ENCODE data around the gene PHRF1. TPM values are rescaled to one million over a fixed set of nuclear protein-coding genes. Genes with fewer than 3 reads are reported as not detected.
"Not testable (repeated sequence)": the region's sequence is repeated elsewhere in the genome, so short reads cannot be mapped to it uniquely, and the experiment has no call there.

Gene PHRF1
- total RNA-seq, 1 donor from 2014 or later = 38.3 TPM

DNA sequence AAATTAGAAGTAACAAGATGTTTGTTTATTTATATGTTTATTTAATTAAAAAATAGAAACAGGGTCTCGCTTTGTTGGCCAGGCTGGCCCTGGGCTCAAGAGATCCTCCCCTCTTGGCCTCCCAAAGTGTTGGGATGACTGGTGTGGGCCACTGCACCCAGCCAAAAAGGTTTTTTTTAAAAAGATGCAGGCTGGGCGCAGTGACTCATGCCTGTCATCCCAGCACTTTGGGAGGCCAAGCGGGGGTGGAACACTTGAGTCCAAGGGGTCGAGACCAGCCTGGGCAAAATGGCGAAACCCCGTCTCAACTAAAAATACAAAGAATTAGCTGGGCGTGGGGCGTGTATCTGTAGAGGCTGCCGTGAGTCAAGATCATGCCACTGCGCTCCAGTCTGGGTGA is 74.2 kb downstream of the PHRF1 start:
- no peak for FAIRE-seq
- no peak for DNase-seq (ENCODE audit: low read depth)
- H3K4me1 ChIP-seq (ENCODE audit: insufficient read depth, low read length) = no peaks in the 10 kb centered on the region
- no peak overlapping the region for H3K27ac ChIP-seq (ENCODE audit: low read depth, low read length)
- no peak overlapping the region for H2AFZ ChIP-seq (ENCODE audit: low read depth, low read length)
- Mint-ChIP-seq H3K4me3 (ENCODE audit: unreplicated experiment) (no peak overlapping the region), H3K36me3 (ENCODE audit: low read depth, unreplicated experiment) (peaks cover 13% of the 10 kb centered on the region), H3K27me3 (ENCODE audit: low read depth, unreplicated experiment) (no peaks in the 10 kb centered on the region), H3K4me1 (ENCODE audit: low read depth, unreplicated experiment) (no peaks in the 10 kb centered on the region), H3K9me3 (ENCODE audit: unreplicated experiment) (no peaks in the 10 kb centered on the region), H3K27ac (ENCODE audit: unreplicated experiment) (no peak overlapping the region)
- no peaks in the 10 kb centered on the region for H3K27me3 ChIP-seq (ENCODE audit: insufficient read depth, low read length)
- H3K4me3 ChIP-seq (ENCODE audit: insufficient read depth, low read depth, low read length) = no peak overlapping the region
- H3K79me2 ChIP-seq (ENCODE audit: insufficient read depth, low read length) = no peaks in the 10 kb centered on the region
- peaks cover 5% of the 10 kb centered on the region for H3K36me3 ChIP-seq (ENCODE audit: insufficient read depth, low read length)
- TF ChIP-seq CTCF (IDR thresholded peaks at IDR 0.05; ENCODE audit: insufficient read depth, low read depth, low read length) (no peak), EZH2 (IDR thresholded peaks at IDR 0.05; ENCODE audit: insufficient read depth, low read length) (no peak)
- H3K9ac ChIP-seq (ENCODE audit: low read length) = no peak overlapping the region
- H4K20me1 ChIP-seq (ENCODE audit: insufficient read depth, low read length) = no peaks in the 10 kb centered on the region
- no peaks in the 10 kb centered on the region for H3K9me3 ChIP-seq (ENCODE audit: insufficient read depth, low read depth, low read length)
- H3K4me2 ChIP-seq (ENCODE audit: low read length) = no peak overlapping the region

DNA sequence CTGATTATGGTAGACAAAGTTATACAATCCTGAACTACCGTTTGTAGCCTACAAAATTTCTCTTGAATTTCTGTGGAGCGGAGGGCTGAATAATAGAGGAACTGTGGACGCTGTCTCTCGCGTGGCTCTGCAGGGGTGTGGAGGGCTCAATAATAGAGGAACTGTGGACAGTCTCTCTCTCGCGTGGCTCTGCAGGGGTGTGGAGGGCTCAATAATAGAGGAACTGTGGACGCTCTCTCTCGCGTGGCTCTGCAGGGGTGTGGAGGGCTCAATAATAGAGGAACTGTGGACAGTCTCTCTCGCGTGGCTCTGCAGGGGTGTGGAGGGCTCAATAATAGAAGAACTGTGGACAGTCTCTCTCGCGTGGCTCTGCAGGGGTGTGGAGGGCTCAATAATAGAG is 76.9 kb downstream of the PHRF1 start:
- H3K4me3 ChIP-seq (ENCODE audit: insufficient read depth, low read depth, low read length); H3K27ac Mint-ChIP-seq (ENCODE audit: unreplicated experiment); H3K36me3 ChIP-seq (ENCODE audit: insufficient read depth, low read length); H3K4me1 Mint-ChIP-seq (ENCODE audit: low read depth, unreplicated experiment); FAIRE-seq; H3K27me3 ChIP-seq (ENCODE audit: insufficient read depth, low read length); H3K9ac ChIP-seq (ENCODE audit: low read length); H2AFZ ChIP-seq (ENCODE audit: low read depth, low read length); DNase-seq (ENCODE audit: low read depth); H3K9me3 ChIP-seq (ENCODE audit: insufficient read depth, low read depth, low read length); H3K4me2 ChIP-seq (ENCODE audit: low read length); H3K27me3 Mint-ChIP-seq (ENCODE audit: low read depth, unreplicated experiment); H3K79me2 ChIP-seq (ENCODE audit: insufficient read depth, low read length); H3K4me1 ChIP-seq (ENCODE audit: insufficient read depth, low read length); H3K9me3 Mint-ChIP-seq (ENCODE audit: unreplicated experiment); H3K27ac ChIP-seq (ENCODE audit: low read depth, low read length); H3K4me3 Mint-ChIP-seq (ENCODE audit: unreplicated experiment); H4K20me1 ChIP-seq (ENCODE audit: insufficient read depth, low read length): not testable (repeated sequence)
- H3K36me3 Mint-ChIP-seq (ENCODE audit: low read depth, unreplicated experiment) = peaks cover 17% of the 10 kb centered on the region

DNA sequence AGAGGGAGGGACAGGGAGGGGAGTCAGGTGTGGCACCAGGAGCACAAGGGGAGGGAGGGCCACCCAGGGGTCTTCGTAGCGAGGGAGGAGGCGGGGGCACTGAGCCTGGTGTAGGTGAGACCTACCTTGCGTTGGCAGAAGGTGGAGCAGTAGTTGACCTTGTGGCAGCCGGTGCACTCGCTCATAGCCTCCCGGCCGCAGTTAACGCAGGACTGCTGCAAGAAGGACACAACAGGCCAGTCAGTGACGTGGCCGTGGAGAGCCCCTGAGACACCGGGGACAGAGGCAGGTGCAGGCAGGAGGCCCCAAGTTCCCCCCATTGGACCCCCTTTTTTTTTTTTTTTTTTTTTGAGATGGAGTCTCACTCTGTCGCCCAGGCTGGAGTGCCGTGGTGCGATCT is 77.6 kb downstream of the PHRF1 start:
- no peak overlapping the region for H3K27ac ChIP-seq (ENCODE audit: low read depth, low read length)
- no peaks in the 10 kb centered on the region for H4K20me1 ChIP-seq (ENCODE audit: insufficient read depth, low read length)
- TF ChIP-seq CTCF (IDR thresholded peaks at IDR 0.05; ENCODE audit: insufficient read depth, low read depth, low read length) = no peak
- no peak for TF ChIP-seq EZH2 (IDR thresholded peaks at IDR 0.05; ENCODE audit: insufficient read depth, low read length)
- H3K4me3 Mint-ChIP-seq (ENCODE audit: unreplicated experiment) = no peak overlapping the region
- H3K27me3 ChIP-seq (ENCODE audit: insufficient read depth, low read length) = no peaks in the 10 kb centered on the region
- H3K79me2 ChIP-seq (ENCODE audit: insufficient read depth, low read length) = no peaks in the 10 kb centered on the region
- no peaks in the 10 kb centered on the region for H3K9me3 ChIP-seq (ENCODE audit: insufficient read depth, low read depth, low read length)
- H3K4me2 ChIP-seq (ENCODE audit: low read length) = no peak overlapping the region
- no peak overlapping the region for H3K4me3 ChIP-seq (ENCODE audit: insufficient read depth, low read depth, low read length)
- H3K36me3 ChIP-seq (ENCODE audit: insufficient read depth, low read length) = peaks cover 5% of the 10 kb centered on the region
- DNase-seq (ENCODE audit: low read depth) = no peak
- FAIRE-seq = no peak
- no peak overlapping the region for H3K27ac Mint-ChIP-seq (ENCODE audit: unreplicated experiment)
- no peaks in the 10 kb centered on the region for H3K4me1 ChIP-seq (ENCODE audit: insufficient read depth, low read length)
- H3K36me3 Mint-ChIP-seq (ENCODE audit: low read depth, unreplicated experiment) = peaks cover 16% of the 10 kb centered on the region
- no peaks in the 10 kb centered on the region for H3K27me3 Mint-ChIP-seq (ENCODE audit: low read depth, unreplicated experiment)
- no peaks in the 10 kb centered on the region for H3K9me3 Mint-ChIP-seq (ENCODE audit: unreplicated experiment)
- H3K9ac ChIP-seq (ENCODE audit: low read length) = no peak overlapping the region
- no peaks in the 10 kb centered on the region for H3K4me1 Mint-ChIP-seq (ENCODE audit: low read depth, unreplicated experiment)
- no peak overlapping the region for H2AFZ ChIP-seq (ENCODE audit: low read depth, low read length)

DNA sequence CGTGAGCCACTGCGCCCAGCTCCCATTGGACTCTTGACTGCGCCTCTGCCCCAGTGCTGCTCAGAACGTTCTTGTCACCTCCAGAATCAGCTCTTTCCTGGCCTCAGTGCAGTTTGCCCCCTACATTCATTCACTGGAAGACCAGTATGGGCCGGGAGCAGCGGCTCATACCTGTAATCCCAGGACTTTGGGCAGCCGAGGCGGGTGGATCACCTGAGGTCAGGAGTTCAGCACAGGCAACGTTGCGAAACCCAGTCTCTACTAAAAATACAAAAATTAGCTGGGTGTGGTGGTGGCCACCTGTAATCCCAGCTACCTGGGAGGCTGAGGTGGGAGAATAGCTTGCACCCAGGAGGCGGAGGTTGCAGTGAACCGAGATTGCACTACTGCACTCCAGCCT is 78.2 kb downstream of the PHRF1 start:
- H3K4me2 ChIP-seq (ENCODE audit: low read length); H4K20me1 ChIP-seq (ENCODE audit: insufficient read depth, low read length); H3K27me3 ChIP-seq (ENCODE audit: insufficient read depth, low read length); H3K27me3 Mint-ChIP-seq (ENCODE audit: low read depth, unreplicated experiment); H2AFZ ChIP-seq (ENCODE audit: low read depth, low read length); H3K4me3 Mint-ChIP-seq (ENCODE audit: unreplicated experiment); H3K9me3 Mint-ChIP-seq (ENCODE audit: unreplicated experiment); H3K79me2 ChIP-seq (ENCODE audit: insufficient read depth, low read length); H3K36me3 ChIP-seq (ENCODE audit: insufficient read depth, low read length); H3K4me1 ChIP-seq (ENCODE audit: insufficient read depth, low read length); H3K9ac ChIP-seq (ENCODE audit: low read length); H3K27ac Mint-ChIP-seq (ENCODE audit: unreplicated experiment); H3K27ac ChIP-seq (ENCODE audit: low read depth, low read length); FAIRE-seq; H3K4me3 ChIP-seq (ENCODE audit: insufficient read depth, low read depth, low read length); H3K4me1 Mint-ChIP-seq (ENCODE audit: low read depth, unreplicated experiment); H3K9me3 ChIP-seq (ENCODE audit: insufficient read depth, low read depth, low read length); DNase-seq (ENCODE audit: low read depth): not testable (repeated sequence)
- peaks cover 16% of the 10 kb centered on the region for H3K36me3 Mint-ChIP-seq (ENCODE audit: low read depth, unreplicated experiment)
